Stomach smooth muscle (tissue), 2 donors: ENCODE data around the gene LUC7L3.
A peak's percentile ranks its signal among the peaks of the same experiment; 100 is the strongest.

Experiments used
- H3K27ac ChIP-seq: one replicate; pipeline ENCODE4 v1.7.0; 2013; ENCODE audit warnings: mild to moderate bottlenecking, low read length, inconsistent platforms
- H3K27me3 ChIP-seq, 2 donors: one replicate each; pipeline ENCODE4 v1.7.0; 2013; ENCODE audit warnings: low read length in 2 of 2; ENCODE audit not compliant: insufficient read depth in 2 of 2, control insufficient read depth in 1 of 2
- H3K36me3 ChIP-seq, 2 donors: one replicate each; pipeline ENCODE4 v1.7.0; 2013; ENCODE audit warnings: low read length in 2 of 2; ENCODE audit not compliant: control insufficient read depth in 2 of 2, insufficient read depth in 2 of 2
- H3K4me1 ChIP-seq: one replicate; pipeline ENCODE4 v1.7.0; 2013; ENCODE audit warnings: low read length; ENCODE audit not compliant: control insufficient read depth, insufficient read depth
- H3K4me3 ChIP-seq, 2 donors: one replicate each; pipeline ENCODE4 v1.7.0; 2013; ENCODE audit warnings: low read length in 2 of 2
- H3K9ac ChIP-seq, 2 donors: one replicate each; pipeline ENCODE4 v1.7.0; 2013; ENCODE audit warnings: low read length in 2 of 2, mild to moderate bottlenecking in 1 of 2
- H3K9me3 ChIP-seq, 2 donors: one replicate each; pipeline ENCODE4 v1.7.0; 2013; ENCODE audit warnings: low read length in 2 of 2; ENCODE audit not compliant: control insufficient read depth in 2 of 2
- donor health status: healthy.
- donor health status: Pancreatic carcinoma.

The LUC7L3 gene

DNA sequence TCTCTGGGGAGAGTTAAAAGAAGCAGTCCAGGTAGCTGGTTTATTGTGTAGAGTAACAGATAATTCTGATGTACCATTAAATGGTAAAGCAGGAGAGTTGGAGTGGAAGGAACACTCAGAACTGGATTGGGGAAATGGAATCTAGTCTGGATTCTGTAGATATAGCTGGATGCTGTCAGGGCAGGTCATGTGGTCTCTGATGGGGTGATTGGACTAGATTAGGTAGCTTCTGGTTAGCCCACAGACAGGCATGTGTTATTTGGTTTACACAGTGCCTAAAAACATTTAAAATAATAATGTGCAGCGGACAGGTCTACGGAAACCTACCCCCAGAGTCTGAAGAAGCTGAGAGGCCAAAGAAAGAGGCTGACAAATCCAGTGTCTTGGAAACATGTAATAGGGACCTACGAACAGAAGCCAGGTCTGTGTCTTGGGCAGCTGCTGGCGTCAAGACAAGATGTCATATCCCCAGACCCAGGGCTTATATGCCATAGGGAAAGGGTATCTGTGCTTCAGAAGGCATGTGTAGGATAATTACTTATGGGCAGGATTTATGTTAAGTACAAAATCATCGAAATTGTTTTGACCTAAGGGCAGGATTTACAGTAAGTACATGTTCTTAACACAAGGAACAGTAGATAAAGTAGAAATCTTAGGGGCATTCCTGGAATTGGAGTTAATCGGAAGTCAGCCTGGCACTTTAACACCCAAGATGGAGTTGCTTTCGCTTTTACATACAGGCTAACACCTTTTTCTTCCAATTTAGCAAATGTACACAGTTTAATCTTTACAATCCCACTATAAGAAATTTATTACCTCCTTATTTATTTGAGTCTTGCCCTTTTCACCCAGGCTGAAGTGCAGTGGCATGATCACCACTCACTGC lies 12.4 kb downstream of the LUC7L3 start:
- H3K9me3 ChIP-seq, result no peaks in the 10 kb centered on the region
- peaks cover 23% of the 10 kb centered on the region for H3K4me1 ChIP-seq
- H3K9ac ChIP-seq, result no peak overlapping the region
- H3K36me3 ChIP-seq, result no peaks in the 10 kb centered on the region
- peak overlapping the region; percentile 21 to 22 for H3K4me3 ChIP-seq
- H3K27me3 ChIP-seq, result no peaks in the 10 kb centered on the region
- no peak overlapping the region for H3K27ac ChIP-seq

DNA sequence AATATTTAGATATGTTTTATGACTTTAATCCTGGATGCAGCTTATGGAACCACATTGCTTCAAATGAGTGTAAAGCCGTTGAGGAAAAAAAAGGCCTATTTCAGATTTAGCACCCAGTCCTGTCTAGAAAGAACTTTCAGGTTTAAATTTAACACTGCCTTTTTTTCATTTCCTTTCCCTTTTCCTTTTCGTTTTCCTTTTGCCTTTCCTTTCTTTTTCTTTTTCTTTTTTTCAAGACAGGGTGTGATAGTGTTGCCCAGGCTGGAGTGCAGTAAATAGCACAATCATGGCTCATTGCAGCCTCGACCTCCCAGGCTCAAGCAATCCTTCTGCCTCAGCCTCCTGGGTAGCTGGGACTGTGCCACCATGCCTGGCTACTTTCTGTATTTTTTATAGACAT lies 15.9 kb downstream of the LUC7L3 start:
- Histone ChIP-seq H3K36me3 (peaks cover 5 to 7% of the 10 kb centered on the region in 2 donors), H3K9me3 (no peaks in the 10 kb centered on the region), H3K4me3 (no peak overlapping the region), H3K4me1 (peaks cover 9% of the 10 kb centered on the region), H3K27ac (no peak overlapping the region), H3K9ac (no peak overlapping the region), H3K27me3 (no peaks in the 10 kb centered on the region)

DNA sequence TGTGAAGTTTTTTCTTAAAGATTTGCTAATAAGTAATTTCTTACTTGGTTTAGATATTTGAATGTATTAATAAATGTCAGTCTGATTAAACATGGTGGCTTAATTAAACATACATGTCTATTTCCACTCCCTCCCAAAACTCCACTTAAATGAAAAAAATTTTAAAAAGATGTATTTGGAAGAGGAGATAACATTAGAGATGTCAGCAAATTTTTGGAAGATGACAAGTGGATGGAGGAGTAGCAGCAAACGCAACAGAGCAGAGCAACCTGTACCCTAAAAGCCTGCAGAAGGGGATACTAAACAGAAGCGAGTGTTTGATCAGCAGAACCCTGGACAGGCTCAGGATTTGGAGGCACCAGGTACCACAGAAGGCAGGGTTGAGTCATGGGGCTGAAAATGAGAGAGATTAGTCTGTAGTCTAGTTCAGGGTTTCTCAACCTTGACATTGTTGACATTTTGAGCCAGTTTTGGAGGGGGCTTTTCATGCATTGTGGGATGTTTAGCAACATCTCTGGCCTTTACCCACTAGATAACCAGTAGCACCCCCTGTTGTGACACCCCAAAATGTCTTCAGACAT lies 17.8 kb downstream of the LUC7L3 start:
- Histone ChIP-seq H3K4me3 (no peak overlapping the region), H3K27ac (no peak overlapping the region), H3K9me3 (no peaks in the 10 kb centered on the region), H3K9ac (no peak overlapping the region), H3K36me3 (peaks cover 18 to 26% of the 10 kb centered on the region in 2 donors), H3K27me3 (no peaks in the 10 kb centered on the region), H3K4me1 (no peaks in the 10 kb centered on the region)

DNA sequence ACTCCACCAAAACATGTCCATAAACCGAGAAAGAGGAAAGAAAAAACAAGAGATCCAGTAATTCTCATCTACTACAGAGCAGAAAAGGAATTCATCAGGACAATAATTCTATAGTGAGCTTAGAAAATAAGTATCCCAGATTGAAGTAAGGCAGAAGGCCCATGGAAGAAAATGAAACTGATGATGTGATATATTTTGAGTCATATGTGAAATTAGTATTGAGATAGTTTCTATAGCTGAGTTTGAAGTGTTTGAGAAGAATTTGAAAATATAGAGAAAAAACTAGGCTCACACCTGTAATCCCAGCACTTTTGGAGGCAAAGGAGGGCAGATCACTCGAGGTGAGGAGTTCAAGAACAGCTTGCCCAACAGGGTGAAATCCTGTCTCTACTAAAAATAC lies 19.7 kb downstream of the LUC7L3 start:
- no peaks in the 10 kb centered on the region for H3K27me3 ChIP-seq
- no peak overlapping the region for H3K9ac ChIP-seq
- H3K4me1 ChIP-seq, result no peaks in the 10 kb centered on the region
- H3K9me3 ChIP-seq, result no peaks in the 10 kb centered on the region
- no peak overlapping the region for H3K27ac ChIP-seq
- H3K4me3 ChIP-seq, result no peak overlapping the region
- H3K36me3 ChIP-seq, result peaks cover 31 to 41% of the 10 kb centered on the region in 2 donors

DNA sequence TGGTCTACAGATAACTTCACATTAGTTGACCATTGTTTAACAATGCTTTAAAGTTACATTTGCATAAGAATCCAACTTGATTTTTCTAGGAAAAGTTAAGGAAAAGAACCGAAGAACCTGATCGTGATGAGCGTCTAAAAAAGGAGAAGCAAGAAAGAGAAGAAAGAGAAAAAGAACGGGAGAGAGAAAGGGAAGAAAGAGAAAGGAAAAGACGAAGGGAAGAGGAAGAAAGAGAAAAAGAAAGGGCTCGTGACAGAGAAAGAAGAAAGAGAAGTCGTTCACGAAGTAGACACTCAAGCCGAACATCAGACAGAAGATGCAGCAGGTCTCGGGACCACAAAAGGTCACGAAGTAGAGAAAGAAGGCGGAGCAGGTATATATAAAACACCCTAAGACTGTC lies 26.2 kb downstream of the LUC7L3 start:
- H3K27ac ChIP-seq, result no peak overlapping the region
- H3K4me3 ChIP-seq, result no peak overlapping the region
- no peaks in the 10 kb centered on the region for H3K9me3 ChIP-seq
- H3K27me3 ChIP-seq, result no peaks in the 10 kb centered on the region
- no peaks in the 10 kb centered on the region for H3K4me1 ChIP-seq
- no peak overlapping the region for H3K9ac ChIP-seq
- peaks cover 51 to 81% of the 10 kb centered on the region in 2 donors for H3K36me3 ChIP-seq

DNA sequence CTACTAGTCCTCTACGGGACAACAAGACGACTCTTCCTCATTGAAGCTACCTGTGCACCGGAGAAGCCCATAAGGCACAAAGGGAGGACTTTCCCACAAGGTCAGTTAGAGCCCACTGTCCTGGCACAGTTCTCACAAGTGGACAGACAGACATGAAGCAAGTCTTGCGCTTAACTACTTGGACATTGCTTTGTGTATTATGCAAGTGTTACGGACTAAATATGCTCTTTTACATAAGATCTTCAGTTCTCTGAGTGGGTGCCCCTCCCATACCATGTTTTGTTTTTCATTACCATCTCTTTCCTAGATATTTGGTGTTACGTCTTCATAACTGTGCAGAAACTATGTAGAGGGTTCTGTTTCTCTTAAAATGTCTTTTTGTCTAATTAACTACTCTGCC lies 29.8 kb downstream of the LUC7L3 start:
- H3K4me3 ChIP-seq, result no peak overlapping the region
- H3K27me3 ChIP-seq, result no peaks in the 10 kb centered on the region
- peaks cover 37 to 62% of the 10 kb centered on the region in 2 donors for H3K36me3 ChIP-seq
- H3K9me3 ChIP-seq, result no peaks in the 10 kb centered on the region
- no peaks in the 10 kb centered on the region for H3K4me1 ChIP-seq
- H3K27ac ChIP-seq, result no peak overlapping the region
- H3K9ac ChIP-seq, result no peak overlapping the region

DNA sequence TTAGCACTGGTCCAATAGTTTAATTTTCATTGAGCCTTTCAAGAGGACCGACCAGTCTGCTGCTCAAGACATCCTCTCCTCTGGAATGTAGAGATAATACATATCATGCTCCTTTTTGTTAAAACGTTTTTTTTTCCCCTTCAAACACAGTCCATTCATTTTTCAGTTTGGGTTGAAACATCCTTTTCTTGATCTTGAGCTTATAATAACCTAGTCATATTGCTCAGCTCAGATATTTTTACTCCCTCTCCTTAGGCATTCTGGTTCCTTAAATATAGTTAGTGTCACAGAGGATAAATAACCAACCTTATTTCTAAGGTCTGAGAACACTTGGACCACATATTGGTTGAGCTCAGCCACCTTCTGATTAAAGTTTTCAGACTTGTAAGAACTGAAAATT lies 35.1 kb downstream of the LUC7L3 start:
- H3K9ac ChIP-seq, result no peak overlapping the region
- peaks cover 3% of the 10 kb centered on the region for H3K4me1 ChIP-seq
- H3K27me3 ChIP-seq, result no peaks in the 10 kb centered on the region
- no peaks in the 10 kb centered on the region for H3K9me3 ChIP-seq
- no peak overlapping the region for H3K27ac ChIP-seq
- no peak overlapping the region for H3K4me3 ChIP-seq
- peaks cover 19 to 20% of the 10 kb centered on the region in 2 donors for H3K36me3 ChIP-seq

DNA sequence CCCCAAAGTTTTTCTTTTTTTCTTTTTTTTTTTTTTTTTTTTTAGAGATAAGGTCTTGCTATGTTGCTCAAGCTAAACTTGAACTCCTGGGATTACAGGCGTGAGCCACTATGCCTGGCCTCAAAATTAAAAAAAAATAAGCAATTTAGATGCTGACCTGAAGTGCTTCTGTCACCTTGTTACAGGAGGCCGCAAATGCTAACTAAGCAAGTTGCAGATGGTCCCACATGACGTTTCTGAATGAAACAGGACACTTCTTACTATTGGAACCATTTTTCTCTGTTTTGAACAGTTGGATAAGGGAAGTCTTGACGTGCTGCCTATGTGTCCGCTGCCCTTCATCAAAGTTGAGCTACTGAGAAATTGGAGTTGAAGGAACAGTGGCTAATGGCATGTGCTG lies 39.1 kb downstream of the LUC7L3 start:
- Histone ChIP-seq H3K4me3 (no peak overlapping the region), H3K9ac (no peak overlapping the region), H3K4me1 (peaks cover 10% of the 10 kb centered on the region), H3K27ac (no peak overlapping the region), H3K27me3 (no peaks in the 10 kb centered on the region), H3K9me3 (no peaks in the 10 kb centered on the region), H3K36me3 (peaks cover 7 to 8% of the 10 kb centered on the region in 2 donors)

DNA sequence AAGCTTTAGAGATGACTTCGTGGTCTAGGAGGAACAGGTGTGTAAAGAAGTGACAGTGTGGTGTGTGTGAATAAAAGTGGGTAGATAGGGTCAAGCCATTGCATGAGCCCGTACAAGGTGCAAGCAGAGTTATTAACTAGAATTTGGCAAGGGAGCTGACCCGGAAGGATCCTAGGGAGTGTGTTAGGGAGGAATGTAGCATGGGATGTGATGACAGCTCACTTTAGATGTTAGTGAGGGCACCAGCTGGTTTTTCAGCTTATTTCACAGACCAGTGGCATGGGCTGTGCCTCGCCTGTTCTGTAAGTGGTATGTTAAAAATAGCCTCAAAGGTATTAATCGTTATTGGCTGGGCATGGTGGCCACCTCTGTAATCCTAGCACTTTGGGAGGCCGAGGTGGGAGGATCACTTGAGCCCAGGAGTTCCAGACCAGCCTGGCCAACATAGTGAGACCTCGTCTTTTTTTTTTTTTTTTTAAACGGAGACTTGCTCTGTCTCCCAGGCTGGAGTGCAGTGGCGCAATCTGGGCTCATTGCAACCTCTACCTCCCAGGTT lies 39.7 kb downstream of the LUC7L3 start:
- Histone ChIP-seq H3K27me3 (no peaks in the 10 kb centered on the region), H3K36me3 (peaks cover 3 to 8% of the 10 kb centered on the region in 2 donors), H3K4me1 (peaks cover 16% of the 10 kb centered on the region), H3K9me3 (no peaks in the 10 kb centered on the region), H3K9ac (no peak overlapping the region), H3K4me3 (no peak overlapping the region), H3K27ac (no peak overlapping the region)

DNA sequence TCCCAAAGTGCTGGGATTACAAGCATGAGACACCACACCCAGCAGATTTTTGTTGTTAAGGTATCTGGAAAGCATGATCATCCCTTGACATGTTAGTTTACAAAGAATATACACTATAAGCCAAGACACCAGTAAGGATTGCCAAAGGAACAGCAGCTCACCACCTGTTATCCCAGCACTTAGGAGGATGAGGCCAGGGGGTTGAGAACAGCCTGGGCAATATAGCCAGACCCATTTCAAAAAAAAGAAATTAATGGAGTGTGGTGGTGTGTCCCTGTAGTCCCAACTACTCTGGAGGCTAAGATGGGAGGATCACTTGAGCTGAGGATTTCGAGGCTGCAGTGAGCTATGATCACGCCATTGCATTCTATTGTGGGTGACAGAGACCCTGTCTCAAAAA lies 42.8 kb downstream of the LUC7L3 start:
- Histone ChIP-seq H3K4me1 (peaks cover 28% of the 10 kb centered on the region), H3K27ac (no peak overlapping the region)

More for the DNA sequence above, 42.8 kb downstream of the LUC7L3 start:
- no peaks in the 10 kb centered on the region for H3K27me3 ChIP-seq
- no peak overlapping the region for H3K9ac ChIP-seq
- no peak overlapping the region for H3K4me3 ChIP-seq
- no peaks in the 10 kb centered on the region for H3K9me3 ChIP-seq
- no peaks in the 10 kb centered on the region for H3K36me3 ChIP-seq
